Activated CD8-positive, alpha-beta memory T cell treated with anti-CD3 and anti-CD28 coated beads, Interleukin-2, amount 50 U/mL, for 4 hours (primary cell): ENCODE results near the gene COA5.

Experiments
- DNase-seq: peaks from one replicate; pipeline ENCODE4 v3.0.0-alpha.2; 2020

The COA5 gene

DNA sequence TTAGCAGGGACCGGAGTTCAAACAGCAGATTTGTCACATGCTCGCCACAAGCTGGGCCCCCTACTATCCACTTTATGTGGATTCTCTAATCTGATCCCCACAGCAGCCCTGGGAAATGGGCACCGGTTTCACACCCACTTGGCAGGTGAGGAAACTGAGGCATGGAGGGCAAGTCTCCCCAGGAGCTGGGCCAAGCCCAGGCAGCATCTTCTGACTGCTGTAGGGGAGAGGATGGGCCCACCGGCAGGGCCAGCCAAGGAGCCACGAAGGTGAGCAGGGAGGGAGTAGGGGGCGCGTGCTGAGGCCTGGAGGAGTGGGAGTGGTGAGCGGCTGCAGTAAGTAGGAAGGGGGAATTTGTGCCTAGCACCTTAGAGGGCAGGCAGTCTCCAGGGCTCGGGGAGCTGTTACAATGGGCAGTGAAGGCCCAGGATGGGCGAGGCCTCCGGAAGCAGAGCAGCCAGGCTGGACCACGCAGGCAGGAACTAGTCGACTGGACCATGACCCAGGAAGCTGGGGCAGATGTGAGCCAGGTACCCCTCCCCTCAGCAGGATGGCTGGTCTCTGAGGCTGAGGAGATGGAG, 37.1 kb downstream of the COA5 start:
- DNase-seq: no peak

DNA sequence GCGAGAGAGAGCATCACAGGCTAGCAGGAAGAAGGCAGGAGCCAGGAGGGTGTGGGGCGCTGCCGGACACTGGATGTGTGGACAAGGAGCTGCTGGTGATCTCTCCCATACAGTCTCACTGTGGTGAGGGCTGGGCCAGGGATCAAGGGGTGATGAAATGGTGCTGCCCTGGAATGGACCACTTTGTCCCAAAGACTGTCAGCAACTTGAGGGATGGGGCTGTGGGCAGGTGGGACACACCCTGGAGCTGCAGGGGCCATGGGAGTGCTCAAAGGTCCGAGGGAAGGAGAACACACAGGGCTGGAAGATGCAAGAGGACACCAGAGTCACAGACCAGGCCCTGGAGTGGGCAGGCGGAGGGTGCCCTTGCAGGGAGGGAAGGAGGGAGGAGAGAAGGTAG, 38.0 kb downstream of the COA5 start:
- DNase-seq: no peak

DNA sequence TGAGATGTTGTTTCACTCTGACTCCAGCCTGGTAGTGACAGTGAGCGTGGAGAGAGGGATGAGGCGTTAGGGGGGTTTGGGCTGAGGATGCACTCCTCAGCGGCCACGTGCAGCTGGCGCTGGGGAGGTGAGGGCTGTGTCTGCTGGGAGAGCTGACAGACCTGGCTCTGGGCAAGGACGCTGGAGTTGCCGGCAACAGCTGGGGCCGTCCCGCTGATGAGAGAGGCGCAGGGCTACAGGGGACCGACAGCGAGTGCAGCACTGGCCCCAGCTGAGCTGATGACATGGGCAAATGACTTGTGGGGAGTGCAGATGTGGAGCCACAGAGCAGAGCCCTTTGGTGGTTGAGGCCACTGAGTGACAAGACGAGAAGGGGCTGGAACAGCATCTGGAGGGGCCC, 38.4 kb downstream of the COA5 start:
- no peak for DNase-seq

DNA sequence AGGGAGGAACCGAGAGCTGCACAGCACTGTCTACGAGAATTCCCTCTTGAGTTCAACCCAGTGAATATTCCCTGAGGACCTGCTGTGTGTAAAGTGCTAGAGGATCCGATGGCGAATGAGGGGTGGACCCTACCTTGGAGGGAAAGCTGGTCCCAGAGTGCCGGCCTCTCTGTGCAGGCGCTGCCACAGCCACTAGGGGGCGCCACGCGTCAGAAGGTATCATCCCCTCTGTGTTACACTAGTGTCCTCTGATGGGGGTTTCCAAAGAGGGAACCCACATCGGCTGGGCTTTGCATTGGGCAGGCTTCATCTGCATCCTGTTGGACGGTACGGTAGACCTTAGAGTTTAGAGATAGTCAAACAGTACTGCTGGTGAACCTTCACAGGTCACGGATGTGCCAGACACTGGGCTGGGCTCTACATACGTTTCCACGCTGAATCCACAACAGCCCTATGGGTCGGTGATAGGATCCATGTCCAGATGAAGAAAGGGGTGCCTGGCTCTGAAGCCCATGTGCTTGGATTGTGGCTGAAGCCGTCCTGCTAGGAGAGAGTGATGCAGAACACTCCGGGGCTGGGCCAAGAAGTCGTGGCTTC, 39.0 kb downstream of the COA5 start:
- DNase-seq: peak; percentile 75

DNA sequence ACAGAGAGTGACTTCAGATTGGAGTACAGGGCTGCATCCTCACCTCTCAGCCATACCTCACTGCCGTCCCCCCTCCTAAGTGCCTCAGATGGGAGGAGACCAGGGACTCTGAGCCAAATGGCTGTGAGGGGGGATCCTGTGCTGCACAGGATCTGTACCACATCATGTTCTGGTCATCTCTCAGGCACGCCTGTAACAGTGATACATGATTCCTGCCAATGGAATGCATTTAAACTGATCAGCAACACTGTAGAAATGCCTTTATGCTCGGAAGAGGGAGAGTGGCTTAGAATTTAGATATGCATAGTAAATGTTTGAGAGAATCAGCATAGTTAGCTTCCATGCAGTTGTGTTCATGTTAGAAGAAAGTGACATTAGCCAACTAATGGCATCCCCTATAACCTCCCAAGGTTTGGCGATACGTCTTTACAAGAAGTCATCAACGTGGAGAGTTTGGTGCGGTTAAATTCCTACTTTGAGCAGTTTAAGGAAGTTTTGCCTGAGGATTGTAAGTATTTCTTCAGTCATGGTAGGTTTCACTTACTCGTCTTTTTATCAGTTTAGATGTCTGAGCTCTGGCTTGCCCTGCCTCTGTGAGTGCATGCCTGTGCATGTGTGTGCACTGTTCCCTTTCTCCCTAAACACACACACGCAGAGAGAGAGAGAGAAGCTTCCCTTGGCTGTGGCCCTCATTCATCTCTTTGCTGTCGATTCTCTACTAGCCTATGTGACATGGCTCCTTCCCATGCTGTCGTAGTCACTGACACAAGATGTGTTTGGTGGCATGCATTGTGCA, 40.0 kb downstream of the COA5 start:
- DNase-seq: no peak

DNA sequence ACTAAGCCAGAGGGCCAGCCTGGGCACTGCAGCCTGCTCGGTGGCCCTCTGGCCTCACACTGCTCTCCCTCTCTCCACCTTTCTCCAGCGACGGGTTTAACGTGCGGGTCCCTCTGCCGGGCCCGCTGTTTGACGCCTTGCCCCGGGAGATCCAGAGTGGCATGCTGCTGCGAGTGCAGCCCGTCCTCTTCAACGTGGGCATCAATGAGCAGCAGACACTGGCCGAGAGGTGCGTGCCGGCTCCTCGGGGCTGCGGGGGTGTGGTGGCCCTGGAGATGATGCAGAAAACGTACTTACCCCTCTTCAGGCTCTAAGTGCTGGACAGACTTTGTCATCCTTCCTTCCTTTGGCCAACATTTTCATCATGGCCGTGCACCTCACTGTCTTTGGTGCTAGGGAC, 42.4 kb downstream of the COA5 start:
- DNase-seq: no peak

DNA sequence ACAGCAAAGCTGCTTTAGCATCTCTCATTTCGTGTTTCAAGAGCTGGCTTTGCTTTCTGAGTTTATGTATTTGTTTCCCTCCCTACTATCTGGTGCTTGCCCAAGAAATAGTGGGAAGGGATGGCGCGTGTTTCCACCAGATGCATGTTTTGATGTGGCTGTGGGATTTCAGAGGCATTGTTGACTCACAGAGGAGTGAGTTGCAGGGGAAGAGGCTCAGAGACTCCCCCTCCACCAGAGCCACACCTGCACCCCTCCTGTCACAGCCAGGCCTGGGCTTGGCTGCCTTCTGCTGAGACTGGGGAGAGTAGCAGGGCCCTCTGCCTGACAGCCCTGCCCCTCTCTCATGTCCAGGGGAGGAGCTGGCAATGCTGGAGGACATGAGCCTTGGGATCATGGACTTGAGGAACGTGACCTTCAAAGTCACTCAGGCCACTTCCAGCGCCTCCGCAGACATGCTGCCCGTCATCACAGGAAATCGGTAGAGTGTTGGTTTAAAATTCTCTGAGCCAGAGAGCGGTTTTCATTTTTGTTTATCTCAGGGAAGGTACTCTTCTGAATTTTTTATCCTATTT, 42.9 kb downstream of the COA5 start:
- no peak for DNase-seq

DNA sequence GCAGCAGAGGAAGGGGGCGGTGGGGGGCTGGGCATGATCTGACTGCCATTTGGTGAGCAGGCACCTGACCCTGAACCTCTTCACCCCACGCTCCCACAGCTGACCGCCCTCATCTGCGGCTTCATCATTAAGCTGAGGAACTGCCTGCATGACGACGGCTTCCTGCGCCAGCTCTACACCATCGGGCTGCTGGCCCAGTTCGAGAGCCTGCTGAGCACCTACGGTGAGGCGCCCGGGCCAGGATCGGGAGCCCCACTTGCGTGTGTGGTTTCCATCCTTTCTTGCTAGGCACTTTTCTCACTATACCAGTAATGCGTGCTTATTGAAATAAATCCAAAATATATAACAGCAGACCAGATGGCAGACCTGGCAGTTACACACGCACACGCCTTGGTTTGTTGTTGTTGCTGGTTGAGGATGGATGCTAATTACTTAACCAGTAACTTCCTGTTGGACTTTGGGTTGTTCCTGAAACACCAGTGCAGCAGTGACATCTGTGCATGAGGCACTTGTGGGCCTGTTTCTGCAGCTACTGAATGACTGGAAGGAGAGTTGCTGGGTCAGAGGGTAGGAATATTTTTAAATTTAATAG, 43.7 kb downstream of the COA5 start:
- DNase-seq: no peak

DNA sequence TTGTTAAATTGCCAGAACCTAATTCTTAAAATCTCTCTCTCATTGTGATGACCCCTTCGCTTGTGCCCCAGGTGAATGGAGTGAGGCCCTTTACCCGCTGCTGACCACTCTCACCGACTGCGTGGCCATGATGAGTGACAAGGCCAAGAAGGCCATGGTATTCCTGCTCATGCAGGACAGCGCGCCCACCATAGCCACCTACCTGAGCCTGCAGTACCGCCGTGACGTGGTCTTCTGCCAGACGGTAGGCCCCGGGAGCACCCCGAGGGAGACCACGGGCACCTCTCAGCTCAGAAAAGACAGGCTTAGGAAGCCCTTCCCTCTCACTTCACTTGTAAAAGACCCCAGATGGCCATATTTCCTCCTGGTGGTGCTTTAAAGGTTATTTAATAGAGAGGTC, 44.9 kb downstream of the COA5 start:
- DNase-seq: no peak

DNA sequence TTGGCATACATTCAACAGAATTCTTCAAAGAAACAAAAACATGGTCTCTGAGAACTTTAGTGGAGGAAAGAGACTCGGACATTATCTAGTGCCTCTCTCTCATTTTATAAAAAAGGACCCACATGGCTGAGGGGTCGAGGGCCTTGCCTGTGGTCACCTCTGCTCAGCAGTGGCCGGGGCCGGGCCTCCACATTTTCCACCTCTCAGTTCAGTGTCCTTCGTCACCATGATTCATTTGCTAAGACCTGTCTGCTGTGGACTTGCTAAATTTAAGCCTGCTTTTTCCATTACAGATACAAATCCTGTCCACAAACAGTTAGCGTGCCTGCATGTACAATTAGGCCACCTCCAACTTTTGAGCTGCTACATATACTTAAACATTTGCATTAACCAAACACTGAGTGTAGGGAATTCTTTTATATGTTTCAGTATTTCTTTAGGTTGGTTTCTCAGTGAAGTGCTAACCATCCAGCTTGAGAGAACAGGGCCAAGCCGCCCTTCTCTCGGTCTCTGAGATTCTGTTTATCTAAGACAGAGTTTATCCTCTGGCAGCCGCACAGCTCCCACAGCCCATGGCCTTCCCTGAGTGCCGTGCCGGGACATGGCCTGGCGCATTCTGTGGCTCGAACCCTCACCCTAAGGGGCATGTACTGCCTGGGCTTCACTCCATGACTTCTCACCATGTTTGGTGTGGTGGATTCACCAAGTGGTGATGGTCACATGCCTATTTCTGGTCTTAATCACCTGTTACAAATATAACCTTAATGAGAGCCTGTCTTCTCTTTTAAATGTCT, 46.2 kb downstream of the COA5 start:
- no peak for DNase-seq

DNA sequence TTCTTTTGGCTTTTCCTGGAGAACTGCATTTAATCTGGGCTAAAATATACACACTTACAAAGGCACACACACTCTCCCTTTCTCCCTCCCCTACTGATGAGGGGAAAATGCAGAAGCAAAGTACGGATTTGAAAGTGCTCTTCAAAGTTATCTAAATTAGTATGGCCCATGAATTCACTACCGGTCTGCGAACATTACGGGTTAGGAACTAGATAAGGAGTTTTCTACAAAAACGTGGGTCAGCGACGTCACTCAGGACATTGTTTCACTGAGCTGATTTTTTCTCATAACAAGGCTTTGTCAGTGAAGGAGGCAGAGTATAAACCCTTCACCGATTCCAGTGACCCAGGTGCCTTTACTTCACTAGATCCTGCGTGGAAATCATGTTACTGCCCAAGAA, 47.3 kb downstream of the COA5 start:
- DNase-seq: no peak

DNA sequence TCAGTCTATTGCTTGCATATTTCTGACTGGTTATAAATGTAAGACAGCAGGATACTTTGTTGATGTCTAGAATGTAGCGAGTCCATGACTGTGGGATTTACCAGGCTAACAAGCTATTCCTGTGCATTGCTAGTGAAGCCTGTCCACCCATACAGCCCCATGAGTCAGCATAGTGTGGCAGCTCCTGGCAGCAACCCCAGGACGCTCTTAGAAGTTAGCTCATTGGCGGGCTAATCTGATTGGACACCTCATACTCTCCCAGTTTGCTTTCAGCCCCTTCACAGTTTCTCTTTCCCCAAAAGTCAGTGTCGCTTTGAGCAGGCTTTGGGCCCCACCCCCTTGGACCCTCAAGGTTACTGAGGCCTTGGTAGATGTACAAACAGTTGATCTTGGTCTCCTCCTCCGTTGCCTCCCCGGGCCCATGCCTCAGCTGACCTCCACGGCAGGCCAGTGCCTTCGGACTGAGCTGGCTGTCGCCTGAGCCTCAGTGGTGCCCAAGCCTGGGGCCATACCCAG, 48.0 kb downstream of the COA5 start:
- DNase-seq: no peak

DNA sequence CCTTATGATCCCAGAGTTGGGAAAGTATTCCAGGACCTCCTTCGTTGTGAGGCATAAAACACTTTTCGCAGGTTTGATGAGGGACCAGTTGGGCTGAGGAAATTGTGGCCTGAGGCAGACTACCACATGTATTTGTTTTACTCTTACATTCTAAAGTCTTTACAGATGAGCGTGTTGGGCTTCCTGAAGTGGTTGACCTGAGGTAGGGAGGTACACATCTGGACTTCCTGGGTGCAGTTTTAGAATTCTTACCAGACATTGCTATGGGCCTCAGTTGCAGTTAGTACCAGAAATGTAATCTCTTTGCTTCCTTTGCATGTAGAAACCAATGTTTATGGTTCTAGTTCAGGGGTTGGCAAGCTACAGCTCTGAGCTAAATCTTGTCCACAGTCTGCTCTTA, 48.7 kb downstream of the COA5 start:
- no peak for DNase-seq

DNA sequence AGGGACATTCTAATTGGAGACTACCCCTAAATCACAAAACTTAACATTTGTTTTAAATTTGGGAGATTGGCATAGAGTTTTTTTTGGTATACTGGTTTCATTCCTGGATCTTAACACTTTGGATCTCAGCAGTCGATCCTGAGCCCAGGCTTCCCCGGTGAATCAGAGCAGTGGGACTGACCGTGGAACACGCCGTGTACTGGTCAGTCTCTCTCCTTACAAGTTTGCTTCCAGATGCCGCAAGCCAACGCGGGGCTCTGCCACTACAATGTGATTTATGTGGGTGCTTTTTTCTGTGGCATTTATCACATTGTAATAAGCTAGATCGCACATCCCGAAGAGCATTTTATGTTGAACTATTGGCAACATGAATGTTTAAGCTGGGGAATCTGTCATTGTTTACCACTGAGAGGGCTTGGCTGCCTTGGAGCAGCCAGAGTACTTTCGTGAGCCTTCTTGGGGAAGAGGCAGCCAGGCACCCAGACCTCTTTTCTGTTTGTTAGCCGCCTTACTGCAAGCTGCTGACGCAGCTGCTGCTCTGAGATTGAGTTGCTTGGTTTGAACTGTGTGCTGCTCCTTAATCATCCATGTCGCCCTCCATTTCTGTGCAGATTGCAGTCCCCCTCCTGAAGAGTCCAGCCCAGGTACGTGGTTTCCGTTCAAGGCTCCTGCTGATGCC, 49.3 kb downstream of the COA5 start:
- no peak for DNase-seq

DNA sequence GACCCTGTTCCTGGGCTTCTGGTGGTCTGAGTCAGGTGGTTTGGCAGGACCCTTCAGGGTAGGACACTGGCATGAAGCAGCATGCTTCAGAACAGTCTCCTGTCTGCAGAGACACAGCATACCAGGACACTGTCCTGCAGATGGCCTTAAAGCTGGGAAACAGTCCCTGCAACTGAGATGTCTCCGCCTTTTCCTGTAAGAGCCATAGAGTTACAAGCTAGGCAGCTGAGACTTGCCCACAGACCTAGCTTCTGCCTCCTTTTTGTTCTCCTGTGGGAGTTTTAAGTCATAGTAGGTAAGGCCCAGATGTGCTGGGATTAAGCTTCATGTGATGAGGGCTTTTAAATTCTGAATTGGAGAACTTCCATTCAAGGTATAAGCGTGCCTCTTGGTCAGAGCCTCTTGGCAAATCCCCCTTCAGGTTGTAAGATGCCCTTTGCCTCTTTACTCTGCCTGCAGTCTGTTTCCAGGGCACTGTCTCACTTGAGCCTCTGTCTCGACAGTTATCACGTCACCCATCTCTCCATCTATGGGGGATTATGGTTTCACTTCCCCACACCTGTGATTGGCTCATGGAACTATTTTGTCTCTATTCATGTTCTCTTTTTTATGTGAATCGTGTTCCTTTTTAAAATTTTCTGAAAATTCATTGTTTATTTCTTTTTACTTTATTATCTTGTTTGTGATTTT, 51.8 kb downstream of the COA5 start:
- DNase-seq: no peak

DNA sequence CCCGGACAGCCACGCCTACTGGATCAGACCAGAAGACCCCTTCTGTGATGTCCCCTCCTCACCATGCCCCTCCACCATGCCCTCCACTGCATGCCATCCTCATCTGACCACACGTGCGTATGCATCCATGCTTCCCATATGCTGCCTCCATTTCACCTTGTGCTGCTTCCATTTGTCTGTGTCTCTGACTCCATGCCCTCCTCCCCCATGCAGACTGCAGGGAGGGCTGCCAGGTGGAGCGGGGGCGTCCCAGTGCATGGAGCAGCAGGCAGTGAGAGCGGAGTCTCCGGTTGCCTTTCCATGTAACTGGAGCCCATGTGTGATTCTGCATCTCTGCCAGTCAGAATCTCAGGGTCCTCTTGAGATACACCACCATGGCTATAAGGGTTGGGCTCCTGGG, 52.6 kb downstream of the COA5 start:
- no peak for DNase-seq

DNA sequence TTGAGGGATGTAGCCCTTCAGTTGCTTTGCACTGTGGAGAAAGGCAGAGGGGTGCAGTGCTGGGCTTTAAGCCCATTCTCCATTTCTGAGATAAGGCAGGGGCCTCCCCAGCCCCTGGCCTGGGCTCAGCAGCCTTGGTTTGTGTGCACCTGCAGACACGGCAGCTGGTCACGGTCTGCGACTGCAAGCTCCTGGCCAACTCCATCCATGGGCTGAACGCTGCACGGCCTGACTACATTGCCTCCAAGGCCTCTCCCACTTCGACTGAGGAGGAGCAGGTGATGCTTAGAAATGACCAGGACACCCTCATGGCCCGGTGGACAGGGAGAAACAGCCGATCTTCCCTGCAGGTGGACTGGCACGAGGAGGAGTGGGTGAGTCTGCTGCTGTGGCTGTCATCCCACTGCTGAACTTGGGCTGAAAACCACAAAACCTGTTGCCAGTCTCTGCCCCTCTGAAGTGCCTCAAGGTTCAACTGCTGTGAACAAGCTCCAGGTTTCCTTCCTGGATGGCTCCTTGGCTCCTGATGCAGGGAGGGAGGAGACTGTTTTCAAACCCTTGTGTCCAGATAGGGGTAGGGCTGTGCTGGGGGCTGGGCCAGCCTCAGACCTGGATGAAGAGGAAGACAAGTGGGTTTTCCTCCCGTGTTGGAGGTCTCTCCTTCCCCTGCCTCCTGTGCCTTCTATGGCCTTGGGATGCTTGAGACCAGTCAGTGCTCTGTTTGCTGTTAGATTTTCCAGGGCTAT, 54.0 kb downstream of the COA5 start:
- DNase-seq: no peak

DNA sequence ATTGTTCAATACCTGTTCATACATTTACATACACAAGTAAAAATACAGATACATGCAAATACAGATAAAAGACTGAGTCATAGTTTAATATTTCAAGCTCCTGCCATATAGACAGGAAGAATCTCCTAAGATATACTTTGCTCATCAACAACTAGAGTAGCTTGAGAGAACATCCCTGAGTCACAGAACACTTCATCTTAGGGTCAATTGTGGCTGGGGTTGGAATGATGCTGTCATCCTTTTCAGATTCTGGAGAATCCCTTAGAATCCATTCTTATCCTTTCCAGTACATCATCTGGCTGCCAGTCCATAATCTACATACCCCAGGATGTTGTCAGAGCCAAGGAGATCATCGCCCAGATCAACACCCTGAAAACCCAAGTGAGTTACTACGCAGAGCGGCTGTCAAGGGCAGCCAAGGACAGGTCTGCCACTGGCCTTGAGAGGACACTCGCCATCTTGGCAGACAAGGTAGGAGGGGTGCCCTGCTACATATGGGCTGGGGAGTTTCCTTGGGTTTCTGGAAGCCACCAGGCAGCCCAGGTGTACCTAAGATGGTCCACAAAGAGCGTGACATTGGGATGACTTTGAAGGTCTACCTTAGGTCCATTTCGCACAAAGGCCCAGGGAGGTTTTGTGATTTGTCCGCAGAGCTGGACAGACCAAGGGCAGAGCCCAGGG, 55.7 kb downstream of the COA5 start:
- DNase-seq: no peak

DNA sequence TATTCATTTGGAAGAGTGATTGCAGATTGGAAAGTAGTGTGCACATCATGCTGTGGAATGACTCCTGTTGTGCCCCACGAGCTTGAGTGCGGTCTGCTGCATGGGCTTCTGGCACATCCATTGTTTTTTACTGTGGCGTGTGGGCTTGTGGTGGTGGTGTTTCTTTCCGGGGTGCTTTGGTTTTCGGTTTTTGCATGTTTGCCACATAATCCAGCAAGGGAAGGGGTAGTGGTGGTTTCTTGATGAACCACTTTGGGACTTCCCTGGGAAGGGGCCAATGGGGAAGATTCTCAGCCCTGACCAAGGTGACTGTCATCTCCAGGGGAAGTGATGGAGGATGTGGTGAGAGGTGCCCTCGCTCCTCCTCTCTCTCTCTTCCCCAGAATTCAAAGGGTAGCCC, 57.0 kb downstream of the COA5 start:
- DNase-seq: no peak

DNA sequence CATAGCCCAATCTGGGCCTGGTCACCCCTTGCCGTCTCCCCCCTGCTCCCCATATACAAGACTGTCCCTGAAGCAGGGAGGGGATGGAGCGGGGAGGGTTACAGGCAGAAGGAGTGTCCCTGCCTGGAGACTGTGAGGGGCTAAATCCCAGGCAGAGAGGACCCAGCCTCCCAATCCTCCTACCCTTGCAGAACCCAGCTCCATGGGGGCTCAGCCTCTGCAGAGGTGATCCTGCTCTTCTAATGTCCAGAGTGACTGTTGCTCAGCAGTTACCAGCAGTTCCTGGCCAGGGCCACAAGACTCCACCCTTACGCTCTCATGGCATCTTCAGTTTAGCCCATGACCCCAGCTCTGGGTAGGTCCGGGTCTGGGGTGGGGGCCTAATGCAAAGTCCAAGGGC, 58.1 kb downstream of the COA5 start:
- DNase-seq: no peak
